Measurements from ENCODE around the gene F2RL2. TPM values are rescaled to one million over a fixed set of nuclear protein-coding genes. Genes with fewer than 3 reads are reported as not detected.
"Not testable (repeated sequence)": the region's sequence is repeated elsewhere in the genome, so short reads cannot be mapped to it uniquely, and the experiment has no call there.

Gene F2RL2
- total RNA-seq, 2 donors from 2014 or later: not detected

GRCh38 chr5:76610196-76610595, 13.0 kb downstream of the F2RL2 start:
- Mint-ChIP-seq H3K27ac (no peak overlapping the region), H3K4me1 (ENCODE audit: low read depth in 2 of 2) (peaks cover 26 to 29% of the 10 kb centered on the region in 2 donors), H3K27me3 (no peaks in the 10 kb centered on the region), H3K9me3 (no peaks in the 10 kb centered on the region), H3K36me3 (peaks cover 6% of the 10 kb centered on the region), H3K4me3 (no peak overlapping the region)
- DNase-seq (ENCODE audit: low spot score) (no peak), ATAC-seq (no peak)

GRCh38 chr5:76608833-76609232, 14.4 kb downstream of the F2RL2 start:
- Mint-ChIP-seq H3K9me3 (no peaks in the 10 kb centered on the region), H3K27me3 (no peaks in the 10 kb centered on the region), H3K36me3 (peaks cover 10% of the 10 kb centered on the region), H3K4me3 (no peak overlapping the region), H3K4me1 (ENCODE audit: low read depth in 2 of 2) (peaks cover 26 to 29% of the 10 kb centered on the region in 2 donors), H3K27ac (peak overlapping the region; percentile 38 to 87)
- peak; percentile 53 for ATAC-seq
- no peak for DNase-seq (ENCODE audit: low spot score)

- Mint-ChIP-seq H3K27me3 (no peaks in the 10 kb centered on the region), H3K4me1 (ENCODE audit: low read depth in 2 of 2) (peaks cover 31 to 38% of the 10 kb centered on the region in 2 donors), H3K27ac (peak overlapping the region; percentile 65 to 87), H3K36me3 (peaks cover 10% of the 10 kb centered on the region), H3K9me3 (no peaks in the 10 kb centered on the region), H3K4me3 (peak overlapping the region; percentile 56)
- ATAC-seq (peak in 1 of 2 donors; percentile 36), DNase-seq (ENCODE audit: low spot score) (no peak)
These were observed 15.8 kb downstream of the F2RL2 start for GRCh38 chr5:76607353-76607871.

- DNase-seq (ENCODE audit: low spot score) (no peak), ATAC-seq (no peak)
- no peak overlapping the region for H3K4me3 Mint-ChIP-seq
- peaks cover 36 to 43% of the 10 kb centered on the region in 2 donors for H3K4me1 Mint-ChIP-seq (ENCODE audit: low read depth in 2 of 2)
- H3K27me3 Mint-ChIP-seq: no peaks in the 10 kb centered on the region
- H3K27ac Mint-ChIP-seq: peak overlapping the region; percentile 65 to 87
- H3K9me3 Mint-ChIP-seq: no peaks in the 10 kb centered on the region
- H3K36me3 Mint-ChIP-seq: peaks cover 10% of the 10 kb centered on the region
These were observed 16.5 kb downstream of the F2RL2 start for GRCh38 chr5:76606701-76607100.

- Mint-ChIP-seq H3K4me3 (no peak overlapping the region), H3K36me3 (peaks cover 9% of the 10 kb centered on the region), H3K27ac (peak overlapping the region; percentile 7 to 19), H3K9me3 (no peaks in the 10 kb centered on the region), H3K27me3 (no peaks in the 10 kb centered on the region), H3K4me1 (ENCODE audit: low read depth in 2 of 2) (peaks cover 28 to 40% of the 10 kb centered on the region in 2 donors)
- no peak for DNase-seq (ENCODE audit: low spot score)
- no peak for ATAC-seq
These were observed 18.4 kb downstream of the F2RL2 start for GRCh38 chr5:76604838-76605237.

- not testable (repeated sequence) for DNase-seq (ENCODE audit: low spot score); H3K27me3 Mint-ChIP-seq; H3K4me3 Mint-ChIP-seq; H3K9me3 Mint-ChIP-seq; H3K36me3 Mint-ChIP-seq; ATAC-seq
- Mint-ChIP-seq H3K4me1 (ENCODE audit: low read depth in 2 of 2) (peaks cover 27 to 40% of the 10 kb centered on the region in 2 donors), H3K27ac (peak overlapping the region in 1 of 2 donors; percentile 18)
These were observed 19.2 kb downstream of the F2RL2 start for GRCh38 chr5:76603991-76604390.

- H3K9me3 Mint-ChIP-seq: no peaks in the 10 kb centered on the region
- peak overlapping the region in 1 of 2 donors; percentile 18 for H3K27ac Mint-ChIP-seq
- H3K27me3 Mint-ChIP-seq: no peaks in the 10 kb centered on the region
- peaks cover 9% of the 10 kb centered on the region for H3K36me3 Mint-ChIP-seq
- peaks cover 12 to 25% of the 10 kb centered on the region in 2 donors for H3K4me1 Mint-ChIP-seq (ENCODE audit: low read depth in 2 of 2)
- no peak for ATAC-seq
- no peak for DNase-seq (ENCODE audit: low spot score)
- no peak overlapping the region for H3K4me3 Mint-ChIP-seq
These were observed 21.0 kb downstream of the F2RL2 start for GRCh38 chr5:76602094-76602726.

GRCh38 chr5:76601470-76601869, 21.7 kb downstream of the F2RL2 start:
- Mint-ChIP-seq H3K4me1 (ENCODE audit: low read depth in 2 of 2) (peaks cover 17 to 23% of the 10 kb centered on the region in 2 donors), H3K27me3 (no peaks in the 10 kb centered on the region), H3K36me3 (peaks cover 16% of the 10 kb centered on the region), H3K4me3 (no peak overlapping the region), H3K9me3 (no peaks in the 10 kb centered on the region), H3K27ac (peak overlapping the region in 1 of 2 donors; percentile 27)
- peak in 1 of 2 donors; percentile 40 for ATAC-seq
- DNase-seq (ENCODE audit: low spot score): no peak

- DNase-seq (ENCODE audit: low spot score) (no peak), ATAC-seq (no peak)
- Mint-ChIP-seq H3K27ac (peak overlapping the region in 1 of 2 donors; percentile 27), H3K4me3 (no peak overlapping the region), H3K9me3 (no peaks in the 10 kb centered on the region), H3K36me3 (peaks cover 20% of the 10 kb centered on the region), H3K4me1 (ENCODE audit: low read depth in 2 of 2) (peaks cover 25 to 28% of the 10 kb centered on the region in 2 donors), H3K27me3 (no peaks in the 10 kb centered on the region)
These were observed 22.5 kb downstream of the F2RL2 start for GRCh38 chr5:76600716-76601115.

GRCh38 chr5:76598531-76598930, 24.7 kb downstream of the F2RL2 start:
- H3K36me3 Mint-ChIP-seq: peaks cover 22% of the 10 kb centered on the region
- H3K9me3 Mint-ChIP-seq: no peaks in the 10 kb centered on the region
- no peak overlapping the region for H3K4me3 Mint-ChIP-seq
- H3K4me1 Mint-ChIP-seq (ENCODE audit: low read depth in 2 of 2): peaks cover 32 to 34% of the 10 kb centered on the region in 2 donors
- H3K27me3 Mint-ChIP-seq: no peaks in the 10 kb centered on the region
- no peak overlapping the region for H3K27ac Mint-ChIP-seq
- no peak for DNase-seq (ENCODE audit: low spot score)
- ATAC-seq: no peak

GRCh38 chr5:76595755-76596481, 27.3 kb downstream of the F2RL2 start:
- Mint-ChIP-seq H3K9me3 (no peaks in the 10 kb centered on the region), H3K4me1 (ENCODE audit: low read depth in 2 of 2) (peaks cover 28 to 35% of the 10 kb centered on the region in 2 donors), H3K27ac (peak overlapping the region; percentile 88 to 90), H3K4me3 (peak overlapping the region; percentile 71), H3K36me3 (peaks cover 38% of the 10 kb centered on the region), H3K27me3 (no peaks in the 10 kb centered on the region)
- DNase-seq (ENCODE audit: low spot score) (no peak), ATAC-seq (no peak)

- no peak for ATAC-seq
- Mint-ChIP-seq H3K4me1 (ENCODE audit: low read depth in 2 of 2) (peaks cover 34 to 50% of the 10 kb centered on the region in 2 donors), H3K27me3 (no peaks in the 10 kb centered on the region), H3K36me3 (peaks cover 39% of the 10 kb centered on the region), H3K27ac (peak overlapping the region; percentile 35 to 47), H3K9me3 (no peaks in the 10 kb centered on the region), H3K4me3 (no peak overlapping the region)
- DNase-seq (ENCODE audit: low spot score): no peak
These were observed 29.1 kb downstream of the F2RL2 start for GRCh38 chr5:76594107-76594506.

- Mint-ChIP-seq H3K4me3 (no peak overlapping the region), H3K4me1 (ENCODE audit: low read depth in 2 of 2) (peaks cover 34 to 50% of the 10 kb centered on the region in 2 donors), H3K27me3 (no peaks in the 10 kb centered on the region), H3K27ac (no peak overlapping the region), H3K9me3 (no peaks in the 10 kb centered on the region), H3K36me3 (peaks cover 39% of the 10 kb centered on the region)
- ATAC-seq: no peak
- DNase-seq (ENCODE audit: low spot score): no peak
These were observed 30.5 kb downstream of the F2RL2 start for GRCh38 chr5:76592692-76593091.

- Mint-ChIP-seq H3K27me3 (no peaks in the 10 kb centered on the region), H3K4me1 (ENCODE audit: low read depth in 2 of 2) (peaks cover 29 to 43% of the 10 kb centered on the region in 2 donors)
These were observed 31.8 kb downstream of the F2RL2 start for GRCh38 chr5:76591366-76591765.

More at GRCh38 chr5:76591366-76591765, 31.8 kb downstream of the F2RL2 start:
- H3K4me3 Mint-ChIP-seq: no peak overlapping the region
- no peaks in the 10 kb centered on the region for H3K9me3 Mint-ChIP-seq
- no peak for ATAC-seq
- peak overlapping the region; percentile 29 to 34 for H3K27ac Mint-ChIP-seq
- no peak for DNase-seq (ENCODE audit: low spot score)
- H3K36me3 Mint-ChIP-seq: peaks cover 31% of the 10 kb centered on the region

Measured in natural killer cell treated with Interleukin-12 subunit alpha and Interleukin-12 subunit beta and Interleukin-15 and Interleukin-18, amount 100 ng/mL, for 72 hours (primary cell).